ENCODE measurements around the gene MAD2L1. TPM values are rescaled to one million over a fixed set of nuclear protein-coding genes. Genes with fewer than 3 reads are reported as not detected.
"Not testable (repeated sequence)": the region's sequence is repeated elsewhere in the genome, so short reads cannot be mapped to it uniquely, and the experiment has no call there.

Gene MAD2L1
- total RNA-seq (10 to 100 TPM; 69.8 to 73.8 TPM), polyA plus RNA-seq (13.1 TPM)

- no peaks in the 10 kb centered on the region for H3K9me3 ChIP-seq (ENCODE audit: low read length)
- peak within 1 kb of the TSS; percentile 82 for H3K4me3 ChIP-seq (ENCODE audit: low read length)
- no peaks in the 10 kb centered on the region for H3K9me3 Mint-ChIP-seq
- H3K4me1 ChIP-seq (ENCODE audit: insufficient read depth, low read length) = peaks cover 30% of the 10 kb centered on the region
- peak; percentile 98 to 99 (median 99) for DNase-seq
- H3K4me1 Mint-ChIP-seq = peaks cover 58 to 89% (median 84%) of the 10 kb centered on the region in 3 donors
- peaks cover 0 to 1% of the 10 kb centered on the region in 2 donors for H3K27me3 Mint-ChIP-seq
- H3K36me3 ChIP-seq (ENCODE audit: insufficient read depth, low read length) = no peaks in the 10 kb centered on the region
- H3K27ac Mint-ChIP-seq = peak within 1 kb of the TSS; percentile 95 to 99 (median 98)
- peaks cover 0 to 21% (median 0%) of the 10 kb centered on the region in 3 donors for H3K36me3 Mint-ChIP-seq
- peak within 1 kb of the TSS; percentile 90 to 98 (median 94) for H3K4me3 Mint-ChIP-seq
- peak within 1 kb of the TSS; percentile 97 for H3K27ac ChIP-seq (ENCODE audit: low read depth, low read length)
- H3K27me3 ChIP-seq (ENCODE audit: insufficient read depth, low read length, poor library complexity, severe bottlenecking) = no peaks in the 10 kb centered on the region
- CTCF ChIA-PET = no interaction called here
- POLR2A ChIA-PET = interaction anchor here (0.9 kb wide), 1 partner anchor 767 kb away, joined by 3 read pairs; no protein-coding TSS in a partner anchor
These were observed at the start of gene MAD2L1 for GRCh38 chr4:120066517-120067340. MAD2L1 (minus strand) TSS chr4:120066848; CDS start chr4:120066734, 114 bp downstream.

- H3K9me3 Mint-ChIP-seq = peaks cover 0 to 5% (median under 1%) of the 10 kb centered on the region in 5 donors
- peaks cover 2 to 17% of the 10 kb centered on the region in 2 donors for H3K27me3 Mint-ChIP-seq
- Histone ChIP-seq H3K27me3 (ENCODE audit: insufficient read depth, low read length, poor library complexity, severe bottlenecking) (no peaks in the 10 kb centered on the region), H3K9me3 (ENCODE audit: low read length) (no peaks in the 10 kb centered on the region), H3K4me3 (ENCODE audit: low read length) (no peak overlapping the region), H3K36me3 (ENCODE audit: insufficient read depth, low read length) (no peaks in the 10 kb centered on the region), H3K4me1 (ENCODE audit: insufficient read depth, low read length) (no peaks in the 10 kb centered on the region), H3K27ac (ENCODE audit: low read depth, low read length) (no peak overlapping the region)
- no peak overlapping the region for H3K27ac Mint-ChIP-seq
- ChIA-PET CTCF (interaction anchor here (0.7 kb wide), 1 partner anchor 29 kb away, joined by 4 read pairs; no protein-coding TSS in a partner anchor), POLR2A (no interaction called here)
- H3K36me3 Mint-ChIP-seq = no peaks in the 10 kb centered on the region
- no peak overlapping the region for H3K4me3 Mint-ChIP-seq
- no peak for DNase-seq
- H3K4me1 Mint-ChIP-seq = no peaks in the 10 kb centered on the region
These were observed 45.1 kb upstream of the MAD2L1 start for GRCh38 chr4:120111745-120112144.

GRCh38 chr4:120109406-120109805 is 42.8 kb upstream of the MAD2L1 start:
- no peak overlapping the region for H3K27ac ChIP-seq (ENCODE audit: low read depth, low read length)
- no peaks in the 10 kb centered on the region for H3K36me3 ChIP-seq (ENCODE audit: insufficient read depth, low read length)
- H3K27me3 ChIP-seq (ENCODE audit: insufficient read depth, low read length, poor library complexity, severe bottlenecking) = no peaks in the 10 kb centered on the region
- Mint-ChIP-seq H3K4me1 (no peaks in the 10 kb centered on the region), H3K9me3 (no peaks in the 10 kb centered on the region), H3K27me3 (peaks cover 2 to 14% of the 10 kb centered on the region in 2 donors), H3K36me3 (no peaks in the 10 kb centered on the region), H3K27ac (no peak overlapping the region), H3K4me3 (no peak overlapping the region)
- POLR2A ChIA-PET = no interaction called here
- CTCF ChIA-PET = no interaction called here
- no peaks in the 10 kb centered on the region for H3K9me3 ChIP-seq (ENCODE audit: low read length)
- no peaks in the 10 kb centered on the region for H3K4me1 ChIP-seq (ENCODE audit: insufficient read depth, low read length)
- no peak for DNase-seq
- H3K4me3 ChIP-seq (ENCODE audit: low read length) = no peak overlapping the region

GRCh38 chr4:120105472-120105871 is 38.8 kb upstream of the MAD2L1 start:
- H3K4me1 ChIP-seq (ENCODE audit: insufficient read depth, low read length) = no peaks in the 10 kb centered on the region
- CTCF ChIA-PET = no interaction called here
- Mint-ChIP-seq H3K9me3 (no peaks in the 10 kb centered on the region), H3K27me3 (peaks cover 0 to 2% of the 10 kb centered on the region in 2 donors), H3K4me3 (no peak overlapping the region), H3K4me1 (no peaks in the 10 kb centered on the region), H3K27ac (no peak overlapping the region), H3K36me3 (no peaks in the 10 kb centered on the region)
- no peaks in the 10 kb centered on the region for H3K27me3 ChIP-seq (ENCODE audit: insufficient read depth, low read length, poor library complexity, severe bottlenecking)
- H3K9me3 ChIP-seq (ENCODE audit: low read length) = no peaks in the 10 kb centered on the region
- no peak overlapping the region for H3K4me3 ChIP-seq (ENCODE audit: low read length)
- DNase-seq = no peak
- POLR2A ChIA-PET = no interaction called here
- H3K36me3 ChIP-seq (ENCODE audit: insufficient read depth, low read length) = no peaks in the 10 kb centered on the region
- no peak overlapping the region for H3K27ac ChIP-seq (ENCODE audit: low read depth, low read length)

- Histone ChIP-seq H3K4me3 (ENCODE audit: low read length) (no peak overlapping the region), H3K36me3 (ENCODE audit: insufficient read depth, low read length) (no peaks in the 10 kb centered on the region), H3K27ac (ENCODE audit: low read depth, low read length) (no peak overlapping the region), H3K4me1 (ENCODE audit: insufficient read depth, low read length) (no peaks in the 10 kb centered on the region), H3K9me3 (ENCODE audit: low read length) (no peaks in the 10 kb centered on the region), H3K27me3 (ENCODE audit: insufficient read depth, low read length, poor library complexity, severe bottlenecking) (no peaks in the 10 kb centered on the region)
- Mint-ChIP-seq H3K36me3 (no peaks in the 10 kb centered on the region), H3K27me3 (peaks cover 3 to 17% of the 10 kb centered on the region in 2 donors), H3K27ac (no peak overlapping the region), H3K4me1 (no peaks in the 10 kb centered on the region), H3K9me3 (no peaks in the 10 kb centered on the region), H3K4me3 (no peak overlapping the region)
- DNase-seq = no peak
- POLR2A ChIA-PET = no interaction called here
- CTCF ChIA-PET = no interaction called here
These were observed 30.1 kb upstream of the MAD2L1 start for GRCh38 chr4:120096508-120097297.

- H3K4me1 ChIP-seq (ENCODE audit: insufficient read depth, low read length) = no peaks in the 10 kb centered on the region
- Mint-ChIP-seq H3K9me3 (peaks cover 0 to 15% (median 3%) of the 10 kb centered on the region in 5 donors), H3K4me1 (no peaks in the 10 kb centered on the region), H3K27me3 (peaks cover 9 to 33% of the 10 kb centered on the region in 2 donors), H3K27ac (peak overlapping the region in 1 of 8 donors; percentile 20), H3K4me3 (no peak overlapping the region), H3K36me3 (peaks cover 0 to 13% (median 0%) of the 10 kb centered on the region in 3 donors)
- H3K4me3 ChIP-seq (ENCODE audit: low read length) = no peak overlapping the region
- no peaks in the 10 kb centered on the region for H3K27me3 ChIP-seq (ENCODE audit: insufficient read depth, low read length, poor library complexity, severe bottlenecking)
- H3K27ac ChIP-seq (ENCODE audit: low read depth, low read length) = no peak overlapping the region
- POLR2A ChIA-PET = no interaction called here
- no peaks in the 10 kb centered on the region for H3K36me3 ChIP-seq (ENCODE audit: insufficient read depth, low read length)
- no peak for DNase-seq
- CTCF ChIA-PET = interaction anchor here (1.4 kb wide), 1 partner anchor 10 kb away, joined by 3 read pairs; no protein-coding TSS in a partner anchor
- H3K9me3 ChIP-seq (ENCODE audit: low read length) = no peaks in the 10 kb centered on the region
These were observed 21.9 kb upstream of the MAD2L1 start for GRCh38 chr4:120088507-120088906.

GRCh38 chr4:120088066-120088465 is 21.4 kb upstream of the MAD2L1 start:
- POLR2A ChIA-PET; H3K27me3 ChIP-seq (ENCODE audit: insufficient read depth, low read length, poor library complexity, severe bottlenecking); H3K4me1 ChIP-seq (ENCODE audit: insufficient read depth, low read length); H3K4me3 Mint-ChIP-seq; DNase-seq; H3K4me1 Mint-ChIP-seq; H3K27ac ChIP-seq (ENCODE audit: low read depth, low read length); H3K36me3 ChIP-seq (ENCODE audit: insufficient read depth, low read length); H3K4me3 ChIP-seq (ENCODE audit: low read length); H3K27ac Mint-ChIP-seq; H3K9me3 ChIP-seq (ENCODE audit: low read length): not testable (repeated sequence)
- CTCF ChIA-PET = interaction anchor here (1.4 kb wide), 1 partner anchor 10 kb away, joined by 3 read pairs; no protein-coding TSS in a partner anchor
- peaks cover 9 to 31% of the 10 kb centered on the region in 2 donors for H3K27me3 Mint-ChIP-seq
- peaks cover 0 to 15% (median 3%) of the 10 kb centered on the region in 5 donors for H3K9me3 Mint-ChIP-seq
- peaks cover 0 to 13% (median 0%) of the 10 kb centered on the region in 3 donors for H3K36me3 Mint-ChIP-seq

GRCh38 chr4:120085705-120086104 is 19.1 kb upstream of the MAD2L1 start:
- no peaks in the 10 kb centered on the region for H3K4me1 ChIP-seq (ENCODE audit: insufficient read depth, low read length)
- peaks cover 6 to 29% of the 10 kb centered on the region in 2 donors for H3K27me3 Mint-ChIP-seq
- no peak overlapping the region for H3K27ac ChIP-seq (ENCODE audit: low read depth, low read length)
- H3K27me3 ChIP-seq (ENCODE audit: insufficient read depth, low read length, poor library complexity, severe bottlenecking) = no peaks in the 10 kb centered on the region
- H3K4me1 Mint-ChIP-seq = no peaks in the 10 kb centered on the region
- no peak for DNase-seq
- no peak overlapping the region for H3K4me3 ChIP-seq (ENCODE audit: low read length)
- H3K4me3 Mint-ChIP-seq = no peak overlapping the region
- POLR2A ChIA-PET = no interaction called here
- peaks cover 0 to 15% (median 3%) of the 10 kb centered on the region in 5 donors for H3K9me3 Mint-ChIP-seq
- H3K27ac Mint-ChIP-seq = no peak overlapping the region
- H3K36me3 Mint-ChIP-seq = peaks cover 0 to 13% (median 0%) of the 10 kb centered on the region in 3 donors
- no peaks in the 10 kb centered on the region for H3K9me3 ChIP-seq (ENCODE audit: low read length)
- no peaks in the 10 kb centered on the region for H3K36me3 ChIP-seq (ENCODE audit: insufficient read depth, low read length)
- CTCF ChIA-PET = no interaction called here
